ENCODE measurements around the gene TTLL11.

The TTLL11 gene

DNA sequence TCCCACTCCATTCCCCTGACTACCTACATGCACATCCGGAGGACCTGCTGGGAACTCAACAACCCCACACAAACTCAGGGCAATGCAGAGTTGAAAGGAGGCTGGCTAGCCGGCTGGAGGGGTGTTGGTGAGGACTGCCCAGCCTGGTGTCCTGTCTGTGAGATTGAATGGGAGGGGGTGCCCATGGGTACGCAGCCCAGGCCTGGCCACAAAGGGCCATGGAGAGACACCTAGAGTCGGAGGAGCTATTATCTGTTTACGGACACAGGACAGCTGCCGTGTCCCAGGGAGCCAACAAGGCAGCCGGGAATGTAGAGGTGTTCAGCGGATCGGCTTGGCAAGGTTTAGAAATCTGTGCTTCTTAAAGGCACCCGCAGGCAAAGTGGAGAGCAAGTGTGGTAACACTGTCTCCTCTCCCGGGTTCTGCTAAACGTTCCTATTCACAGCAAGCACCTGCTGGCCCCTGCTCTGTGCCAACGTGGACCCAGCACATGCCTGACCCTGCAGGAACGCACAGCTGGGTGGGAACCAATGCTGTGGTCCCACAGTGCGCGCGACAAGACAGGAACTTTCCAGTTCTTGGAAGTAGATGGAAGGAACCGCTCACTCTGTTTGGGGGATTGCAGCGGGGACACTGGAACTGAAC is 275.0 kb downstream of the TTLL11 start:
- no peak overlapping the region for H3K9ac ChIP-seq (ENCODE audit: low read length)
- no peaks in the 10 kb centered on the region for H3K36me3 ChIP-seq (ENCODE audit: control insufficient read depth, insufficient read depth, low read length, severe bottlenecking)
- H3K4me1 ChIP-seq (ENCODE audit: control insufficient read depth, insufficient read depth, low read length): no peaks in the 10 kb centered on the region
- no peaks in the 10 kb centered on the region for H3K9me3 ChIP-seq (ENCODE audit: control insufficient read depth, low read length)
- no peak for DNase-seq (ENCODE audit: low read depth)
- no peak overlapping the region for H3K4me3 ChIP-seq (ENCODE audit: low read length)
- peaks cover 12% of the 10 kb centered on the region for H3K27me3 ChIP-seq (replicated peaks; ENCODE audit: control insufficient read depth, insufficient read depth, low read length)

DNA sequence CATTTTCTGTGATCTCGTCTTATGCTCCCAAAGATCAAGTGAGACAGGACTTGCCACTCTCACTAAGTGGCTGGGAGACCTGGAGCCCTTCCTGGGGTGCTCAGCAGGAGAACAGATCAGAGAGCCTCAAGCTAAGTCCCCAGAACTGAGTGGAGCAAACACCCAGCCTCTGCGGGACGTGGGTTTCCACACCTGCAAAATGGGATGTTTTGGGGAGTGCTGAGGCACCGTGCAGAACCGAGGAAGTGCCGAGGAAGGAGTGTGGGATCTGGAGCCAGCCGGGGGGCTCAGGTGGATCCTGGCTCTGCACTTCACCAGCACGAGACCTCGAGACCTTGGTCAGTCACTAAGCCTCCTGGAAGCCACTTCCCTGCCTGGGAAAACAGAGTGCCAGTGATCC is 275.6 kb downstream of the TTLL11 start:
- Histone ChIP-seq H3K36me3 (ENCODE audit: control insufficient read depth, insufficient read depth, low read length, severe bottlenecking) (no peaks in the 10 kb centered on the region), H3K9ac (ENCODE audit: low read length) (no peak overlapping the region), H3K4me3 (ENCODE audit: low read length) (no peak overlapping the region), H3K4me1 (ENCODE audit: control insufficient read depth, insufficient read depth, low read length) (no peaks in the 10 kb centered on the region), H3K27me3 (replicated peaks; ENCODE audit: control insufficient read depth, insufficient read depth, low read length) (peaks cover 19% of the 10 kb centered on the region), H3K9me3 (ENCODE audit: control insufficient read depth, low read length) (no peaks in the 10 kb centered on the region)
- DNase-seq (ENCODE audit: low read depth): no peak

GRCh38 chr9:121816845-121817450 is 276.2 kb downstream of the TTLL11 start:
- no peaks in the 10 kb centered on the region for H3K36me3 ChIP-seq (ENCODE audit: control insufficient read depth, insufficient read depth, low read length, severe bottlenecking)
- no peaks in the 10 kb centered on the region for H3K9me3 ChIP-seq (ENCODE audit: control insufficient read depth, low read length)
- no peak for DNase-seq (ENCODE audit: low read depth)
- H3K4me1 ChIP-seq (ENCODE audit: control insufficient read depth, insufficient read depth, low read length): no peaks in the 10 kb centered on the region
- H3K27me3 ChIP-seq (replicated peaks; ENCODE audit: control insufficient read depth, insufficient read depth, low read length): peaks cover 22% of the 10 kb centered on the region
- H3K9ac ChIP-seq (ENCODE audit: low read length): no peak overlapping the region
- no peak overlapping the region for H3K4me3 ChIP-seq (ENCODE audit: low read length)

GRCh38 chr9:121816449-121816817 is 276.7 kb downstream of the TTLL11 start:
- Histone ChIP-seq H3K9ac (ENCODE audit: low read length) (no peak overlapping the region), H3K36me3 (ENCODE audit: control insufficient read depth, insufficient read depth, low read length, severe bottlenecking) (no peaks in the 10 kb centered on the region), H3K27me3 (replicated peaks; ENCODE audit: control insufficient read depth, insufficient read depth, low read length) (peaks cover 22% of the 10 kb centered on the region), H3K4me3 (ENCODE audit: low read length) (no peak overlapping the region), H3K9me3 (ENCODE audit: control insufficient read depth, low read length) (no peaks in the 10 kb centered on the region), H3K4me1 (ENCODE audit: control insufficient read depth, insufficient read depth, low read length) (no peaks in the 10 kb centered on the region)
- DNase-seq (ENCODE audit: low read depth): no peak

- Histone ChIP-seq H3K36me3 (ENCODE audit: control insufficient read depth, insufficient read depth, low read length, severe bottlenecking) (no peaks in the 10 kb centered on the region), H3K9ac (ENCODE audit: low read length) (no peak overlapping the region), H3K4me1 (ENCODE audit: control insufficient read depth, insufficient read depth, low read length) (no peaks in the 10 kb centered on the region), H3K9me3 (ENCODE audit: control insufficient read depth, low read length) (no peaks in the 10 kb centered on the region), H3K4me3 (ENCODE audit: low read length) (no peak overlapping the region), H3K27me3 (replicated peaks; ENCODE audit: control insufficient read depth, insufficient read depth, low read length) (peaks cover 22% of the 10 kb centered on the region)
- DNase-seq (ENCODE audit: low read depth): no peak
Observed at GRCh38 chr9:121815546-121816448, 277.3 kb downstream of the TTLL11 start.

- no peaks in the 10 kb centered on the region for H3K36me3 ChIP-seq (ENCODE audit: control insufficient read depth, insufficient read depth, low read length, severe bottlenecking)
- no peak overlapping the region for H3K9ac ChIP-seq (ENCODE audit: low read length)
- H3K27me3 ChIP-seq (replicated peaks; ENCODE audit: control insufficient read depth, insufficient read depth, low read length): peaks cover 22% of the 10 kb centered on the region
- no peak for DNase-seq (ENCODE audit: low read depth)
- H3K9me3 ChIP-seq (ENCODE audit: control insufficient read depth, low read length): no peaks in the 10 kb centered on the region
- H3K4me1 ChIP-seq (ENCODE audit: control insufficient read depth, insufficient read depth, low read length): no peaks in the 10 kb centered on the region
- no peak overlapping the region for H3K4me3 ChIP-seq (ENCODE audit: low read length)
Observed at GRCh38 chr9:121815084-121815483, 278.0 kb downstream of the TTLL11 start.

GRCh38 chr9:121814594-121814993 is 278.5 kb downstream of the TTLL11 start:
- Histone ChIP-seq H3K36me3 (ENCODE audit: control insufficient read depth, insufficient read depth, low read length, severe bottlenecking) (no peaks in the 10 kb centered on the region), H3K4me3 (ENCODE audit: low read length) (no peak overlapping the region), H3K9me3 (ENCODE audit: control insufficient read depth, low read length) (no peaks in the 10 kb centered on the region), H3K4me1 (ENCODE audit: control insufficient read depth, insufficient read depth, low read length) (no peaks in the 10 kb centered on the region), H3K27me3 (replicated peaks; ENCODE audit: control insufficient read depth, insufficient read depth, low read length) (peaks cover 22% of the 10 kb centered on the region), H3K9ac (ENCODE audit: low read length) (no peak overlapping the region)
- DNase-seq (ENCODE audit: low read depth): no peak

GRCh38 chr9:121813519-121814210 is 279.4 kb downstream of the TTLL11 start:
- DNase-seq (ENCODE audit: low read depth): no peak
- no peaks in the 10 kb centered on the region for H3K9me3 ChIP-seq (ENCODE audit: control insufficient read depth, low read length)
- H3K9ac ChIP-seq (ENCODE audit: low read length): no peak overlapping the region
- no peaks in the 10 kb centered on the region for H3K36me3 ChIP-seq (ENCODE audit: control insufficient read depth, insufficient read depth, low read length, severe bottlenecking)
- H3K27me3 ChIP-seq (replicated peaks; ENCODE audit: control insufficient read depth, insufficient read depth, low read length): peaks cover 22% of the 10 kb centered on the region
- H3K4me3 ChIP-seq (ENCODE audit: low read length): no peak overlapping the region
- no peaks in the 10 kb centered on the region for H3K4me1 ChIP-seq (ENCODE audit: control insufficient read depth, insufficient read depth, low read length)

- H3K9me3 ChIP-seq (ENCODE audit: control insufficient read depth, low read length): no peaks in the 10 kb centered on the region
- no peaks in the 10 kb centered on the region for H3K4me1 ChIP-seq (ENCODE audit: control insufficient read depth, insufficient read depth, low read length)
- no peak for DNase-seq (ENCODE audit: low read depth)
- H3K36me3 ChIP-seq (ENCODE audit: control insufficient read depth, insufficient read depth, low read length, severe bottlenecking): no peaks in the 10 kb centered on the region
- no peak overlapping the region for H3K4me3 ChIP-seq (ENCODE audit: low read length)
- no peak overlapping the region for H3K9ac ChIP-seq (ENCODE audit: low read length)
- H3K27me3 ChIP-seq (replicated peaks; ENCODE audit: control insufficient read depth, insufficient read depth, low read length): peaks cover 22% of the 10 kb centered on the region
Observed at GRCh38 chr9:121812159-121812735, 280.9 kb downstream of the TTLL11 start.

GRCh38 chr9:121811751-121812150 is 281.4 kb downstream of the TTLL11 start:
- no peaks in the 10 kb centered on the region for H3K36me3 ChIP-seq (ENCODE audit: control insufficient read depth, insufficient read depth, low read length, severe bottlenecking)
- H3K4me3 ChIP-seq (ENCODE audit: low read length): no peak overlapping the region
- H3K9ac ChIP-seq (ENCODE audit: low read length): no peak overlapping the region
- H3K27me3 ChIP-seq (replicated peaks; ENCODE audit: control insufficient read depth, insufficient read depth, low read length): peaks cover 22% of the 10 kb centered on the region
- H3K9me3 ChIP-seq (ENCODE audit: control insufficient read depth, low read length): no peaks in the 10 kb centered on the region
- DNase-seq (ENCODE audit: low read depth): no peak
- H3K4me1 ChIP-seq (ENCODE audit: control insufficient read depth, insufficient read depth, low read length): no peaks in the 10 kb centered on the region

GRCh38 chr9:121811140-121811539 is 282.0 kb downstream of the TTLL11 start:
- Histone ChIP-seq H3K36me3 (ENCODE audit: control insufficient read depth, insufficient read depth, low read length, severe bottlenecking) (no peaks in the 10 kb centered on the region), H3K9ac (ENCODE audit: low read length) (no peak overlapping the region), H3K27me3 (replicated peaks; ENCODE audit: control insufficient read depth, insufficient read depth, low read length) (peaks cover 22% of the 10 kb centered on the region), H3K9me3 (ENCODE audit: control insufficient read depth, low read length) (no peaks in the 10 kb centered on the region), H3K4me1 (ENCODE audit: control insufficient read depth, insufficient read depth, low read length) (no peaks in the 10 kb centered on the region), H3K4me3 (ENCODE audit: low read length) (no peak overlapping the region)
- DNase-seq (ENCODE audit: low read depth): no peak
